ENCODE data around the gene BCAT1.
"Not testable (repeated sequence)": the region's sequence is repeated elsewhere in the genome, so short reads cannot be mapped to it uniquely, and the experiment has no call there.

Gene BCAT1

GRCh38 chr12:24945039-24945438 lies 3.9 kb downstream of the BCAT1 start:
- no peak overlapping the region for H3K4me3 ChIP-seq (ENCODE audit: low read depth in 1 of 2, low read length in 2 of 2)
- no peaks in the 10 kb centered on the region for H3K36me3 ChIP-seq (ENCODE audit: control insufficient read depth in 1 of 2, insufficient read depth in 2 of 2, low read length in 2 of 2)
- peaks cover 3% of the 10 kb centered on the region in 2 donors for H3K4me1 ChIP-seq (ENCODE audit: control insufficient read depth in 1 of 2, insufficient read depth in 2 of 2, low read length in 2 of 2)
- no peak overlapping the region for H3K9ac ChIP-seq (ENCODE audit: low read depth in 1 of 2, low read length in 2 of 2)
- H3K27me3 ChIP-seq (ENCODE audit: control insufficient read depth in 1 of 2, insufficient read depth in 2 of 2, low read length in 2 of 2), result peaks cover 21 to 29% of the 10 kb centered on the region in 2 donors
- no peak overlapping the region for H3K27ac ChIP-seq (ENCODE audit: low read depth, low read length)
- H3K9me3 ChIP-seq (ENCODE audit: control insufficient read depth in 1 of 2, low read length in 2 of 2), result no peaks in the 10 kb centered on the region

GRCh38 chr12:24944601-24944975 lies 4.3 kb downstream of the BCAT1 start:
- Histone ChIP-seq H3K27ac (ENCODE audit: low read depth, low read length) (no peak overlapping the region), H3K27me3 (ENCODE audit: control insufficient read depth in 1 of 2, insufficient read depth in 2 of 2, low read length in 2 of 2) (peaks cover 21 to 28% of the 10 kb centered on the region in 2 donors)

GRCh38 chr12:24943947-24944600 lies 4.8 kb downstream of the BCAT1 start:
- Histone ChIP-seq H3K36me3 (ENCODE audit: control insufficient read depth in 1 of 2, insufficient read depth in 2 of 2, low read length in 2 of 2) (no peaks in the 10 kb centered on the region), H3K4me3 (ENCODE audit: low read depth in 1 of 2, low read length in 2 of 2) (no peak overlapping the region), H3K4me1 (ENCODE audit: control insufficient read depth in 1 of 2, insufficient read depth in 2 of 2, low read length in 2 of 2) (peaks cover 3% of the 10 kb centered on the region in 2 donors), H3K27ac (ENCODE audit: low read depth, low read length) (no peak overlapping the region), H3K27me3 (ENCODE audit: control insufficient read depth in 1 of 2, insufficient read depth in 2 of 2, low read length in 2 of 2) (peaks cover 15 to 23% of the 10 kb centered on the region in 2 donors), H3K9me3 (ENCODE audit: control insufficient read depth in 1 of 2, low read length in 2 of 2) (no peaks in the 10 kb centered on the region), H3K9ac (ENCODE audit: low read depth in 1 of 2, low read length in 2 of 2) (no peak overlapping the region)

More at GRCh38 chr12:24944601-24944975, 4.3 kb downstream of the BCAT1 start:
- no peaks in the 10 kb centered on the region for H3K9me3 ChIP-seq (ENCODE audit: control insufficient read depth in 1 of 2, low read length in 2 of 2)
- H3K4me1 ChIP-seq (ENCODE audit: control insufficient read depth in 1 of 2, insufficient read depth in 2 of 2, low read length in 2 of 2), result peaks cover 3% of the 10 kb centered on the region in 2 donors
- H3K4me3 ChIP-seq (ENCODE audit: low read depth in 1 of 2, low read length in 2 of 2), result no peak overlapping the region
- H3K9ac ChIP-seq (ENCODE audit: low read depth in 1 of 2, low read length in 2 of 2), result no peak overlapping the region
- H3K36me3 ChIP-seq (ENCODE audit: control insufficient read depth in 1 of 2, insufficient read depth in 2 of 2, low read length in 2 of 2), result no peaks in the 10 kb centered on the region

- H3K27me3 ChIP-seq (ENCODE audit: control insufficient read depth in 1 of 2, insufficient read depth in 2 of 2, low read length in 2 of 2), result no peaks in the 10 kb centered on the region
- no peak overlapping the region for H3K27ac ChIP-seq (ENCODE audit: low read depth, low read length)
- no peaks in the 10 kb centered on the region for H3K4me1 ChIP-seq (ENCODE audit: control insufficient read depth in 1 of 2, insufficient read depth in 2 of 2, low read length in 2 of 2)
- H3K9ac ChIP-seq (ENCODE audit: low read depth in 1 of 2, low read length in 2 of 2), result no peak overlapping the region
- H3K4me3 ChIP-seq (ENCODE audit: low read depth in 1 of 2, low read length in 2 of 2), result no peak overlapping the region
- H3K36me3 ChIP-seq (ENCODE audit: control insufficient read depth in 1 of 2, insufficient read depth in 2 of 2, low read length in 2 of 2), result no peaks in the 10 kb centered on the region
- no peaks in the 10 kb centered on the region for H3K9me3 ChIP-seq (ENCODE audit: control insufficient read depth in 1 of 2, low read length in 2 of 2)
Measured at GRCh38 chr12:24940157-24940556, 8.7 kb downstream of the BCAT1 start.

- H3K36me3 ChIP-seq (ENCODE audit: control insufficient read depth in 1 of 2, insufficient read depth in 2 of 2, low read length in 2 of 2); H3K4me1 ChIP-seq (ENCODE audit: control insufficient read depth in 1 of 2, insufficient read depth in 2 of 2, low read length in 2 of 2); H3K4me3 ChIP-seq (ENCODE audit: low read depth in 1 of 2, low read length in 2 of 2); H3K27ac ChIP-seq (ENCODE audit: low read depth, low read length); H3K27me3 ChIP-seq (ENCODE audit: control insufficient read depth in 1 of 2, insufficient read depth in 2 of 2, low read length in 2 of 2); H3K9me3 ChIP-seq (ENCODE audit: control insufficient read depth in 1 of 2, low read length in 2 of 2); H3K9ac ChIP-seq (ENCODE audit: low read depth in 1 of 2, low read length in 2 of 2): not testable (repeated sequence)
Measured at GRCh38 chr12:24939551-24939950, 9.3 kb downstream of the BCAT1 start.

GRCh38 chr12:24938341-24938740 lies 10.6 kb downstream of the BCAT1 start:
- H3K27me3 ChIP-seq (ENCODE audit: control insufficient read depth in 1 of 2, insufficient read depth in 2 of 2, low read length in 2 of 2), result no peaks in the 10 kb centered on the region
- H3K27ac ChIP-seq (ENCODE audit: low read depth, low read length), result no peak overlapping the region
- H3K9ac ChIP-seq (ENCODE audit: low read depth in 1 of 2, low read length in 2 of 2), result no peak overlapping the region
- H3K9me3 ChIP-seq (ENCODE audit: control insufficient read depth in 1 of 2, low read length in 2 of 2), result no peaks in the 10 kb centered on the region
- no peaks in the 10 kb centered on the region for H3K36me3 ChIP-seq (ENCODE audit: control insufficient read depth in 1 of 2, insufficient read depth in 2 of 2, low read length in 2 of 2)
- H3K4me1 ChIP-seq (ENCODE audit: control insufficient read depth in 1 of 2, insufficient read depth in 2 of 2, low read length in 2 of 2), result no peaks in the 10 kb centered on the region
- H3K4me3 ChIP-seq (ENCODE audit: low read depth in 1 of 2, low read length in 2 of 2), result no peak overlapping the region

GRCh38 chr12:24937553-24938244 lies 11.2 kb downstream of the BCAT1 start:
- H3K27ac ChIP-seq (ENCODE audit: low read depth, low read length), result no peak overlapping the region
- H3K4me1 ChIP-seq (ENCODE audit: control insufficient read depth in 1 of 2, insufficient read depth in 2 of 2, low read length in 2 of 2), result no peaks in the 10 kb centered on the region
- no peaks in the 10 kb centered on the region for H3K36me3 ChIP-seq (ENCODE audit: control insufficient read depth in 1 of 2, insufficient read depth in 2 of 2, low read length in 2 of 2)
- no peaks in the 10 kb centered on the region for H3K27me3 ChIP-seq (ENCODE audit: control insufficient read depth in 1 of 2, insufficient read depth in 2 of 2, low read length in 2 of 2)
- H3K9me3 ChIP-seq (ENCODE audit: control insufficient read depth in 1 of 2, low read length in 2 of 2), result no peaks in the 10 kb centered on the region
- H3K4me3 ChIP-seq (ENCODE audit: low read depth in 1 of 2, low read length in 2 of 2), result no peak overlapping the region
- no peak overlapping the region for H3K9ac ChIP-seq (ENCODE audit: low read depth in 1 of 2, low read length in 2 of 2)

- Histone ChIP-seq H3K9me3 (ENCODE audit: control insufficient read depth in 1 of 2, low read length in 2 of 2) (no peaks in the 10 kb centered on the region), H3K9ac (ENCODE audit: low read depth in 1 of 2, low read length in 2 of 2) (no peak overlapping the region), H3K27me3 (ENCODE audit: control insufficient read depth in 1 of 2, insufficient read depth in 2 of 2, low read length in 2 of 2) (no peaks in the 10 kb centered on the region), H3K36me3 (ENCODE audit: control insufficient read depth in 1 of 2, insufficient read depth in 2 of 2, low read length in 2 of 2) (no peaks in the 10 kb centered on the region), H3K27ac (ENCODE audit: low read depth, low read length) (no peak overlapping the region), H3K4me1 (ENCODE audit: control insufficient read depth in 1 of 2, insufficient read depth in 2 of 2, low read length in 2 of 2) (no peaks in the 10 kb centered on the region), H3K4me3 (ENCODE audit: low read depth in 1 of 2, low read length in 2 of 2) (no peak overlapping the region)
Measured at GRCh38 chr12:24933694-24934407, 15.1 kb downstream of the BCAT1 start.

GRCh38 chr12:24931666-24932405 lies 17.1 kb downstream of the BCAT1 start:
- Histone ChIP-seq H3K27me3 (ENCODE audit: control insufficient read depth in 1 of 2, insufficient read depth in 2 of 2, low read length in 2 of 2) (no peaks in the 10 kb centered on the region), H3K4me1 (ENCODE audit: control insufficient read depth in 1 of 2, insufficient read depth in 2 of 2, low read length in 2 of 2) (no peaks in the 10 kb centered on the region), H3K4me3 (ENCODE audit: low read depth in 1 of 2, low read length in 2 of 2) (no peak overlapping the region), H3K9me3 (ENCODE audit: control insufficient read depth in 1 of 2, low read length in 2 of 2) (no peaks in the 10 kb centered on the region), H3K36me3 (ENCODE audit: control insufficient read depth in 1 of 2, insufficient read depth in 2 of 2, low read length in 2 of 2) (no peaks in the 10 kb centered on the region), H3K27ac (ENCODE audit: low read depth, low read length) (no peak overlapping the region), H3K9ac (ENCODE audit: low read depth in 1 of 2, low read length in 2 of 2) (no peak overlapping the region)

- Histone ChIP-seq H3K9me3 (ENCODE audit: control insufficient read depth in 1 of 2, low read length in 2 of 2) (no peaks in the 10 kb centered on the region), H3K27me3 (ENCODE audit: control insufficient read depth in 1 of 2, insufficient read depth in 2 of 2, low read length in 2 of 2) (no peaks in the 10 kb centered on the region), H3K36me3 (ENCODE audit: control insufficient read depth in 1 of 2, insufficient read depth in 2 of 2, low read length in 2 of 2) (no peaks in the 10 kb centered on the region), H3K9ac (ENCODE audit: low read depth in 1 of 2, low read length in 2 of 2) (no peak overlapping the region), H3K27ac (ENCODE audit: low read depth, low read length) (no peak overlapping the region), H3K4me1 (ENCODE audit: control insufficient read depth in 1 of 2, insufficient read depth in 2 of 2, low read length in 2 of 2) (no peaks in the 10 kb centered on the region), H3K4me3 (ENCODE audit: low read depth in 1 of 2, low read length in 2 of 2) (no peak overlapping the region)
Measured at GRCh38 chr12:24929953-24930352, 18.9 kb downstream of the BCAT1 start.

Data from duodenal mucosa (tissue), 2 donors.